ENCODE measurements around the gene CLTCL1. TPM values are rescaled to one million over a fixed set of nuclear protein-coding genes. Genes with fewer than 3 reads are reported as not detected.
A peak's percentile ranks its signal among the peaks of the same experiment; 100 is the strongest.

The CLTCL1 gene
- total and polyA plus RNA-seq, 9 of the 15 experiments (the other 6 are each of a cell fraction or from before 2014, with no cell fraction given): 1.1 to 11.7 (median 5.0) TPM

GRCh38 chr22:19178065-19178656 lies 113.4 kb downstream of the CLTCL1 start (continued):
- peak; percentile 87; the same call in 1 of the 2 replicates for TF ChIP-seq ZNF444 (CRISPR knock-in tag; IDR thresholded peaks at IDR 0.05)
- TF ChIP-seq ZNF232 (CRISPR knock-in tag; IDR thresholded peaks at IDR 0.05): no peak
- TF ChIP-seq MXD1 (CRISPR knock-in tag; IDR thresholded peaks at IDR 0.05; ENCODE audit: borderline replicate concordance, poor library complexity, severe bottlenecking): peak; percentile 63
- no peak for TF ChIP-seq NFATC3 (IDR thresholded peaks at IDR 0.05)
- TF ChIP-seq ZNF133 (CRISPR knock-in tag; IDR thresholded peaks at IDR 0.05): peak; percentile 83; the same call in 1 of the 2 replicates
- TF ChIP-seq ZBTB17 (CRISPR knock-in tag; IDR thresholded peaks at IDR 0.05): 0 out of 2 replicates have a peak, but pooled peaks have one; percentile 66
- TF ChIP-seq, protein P1, sequence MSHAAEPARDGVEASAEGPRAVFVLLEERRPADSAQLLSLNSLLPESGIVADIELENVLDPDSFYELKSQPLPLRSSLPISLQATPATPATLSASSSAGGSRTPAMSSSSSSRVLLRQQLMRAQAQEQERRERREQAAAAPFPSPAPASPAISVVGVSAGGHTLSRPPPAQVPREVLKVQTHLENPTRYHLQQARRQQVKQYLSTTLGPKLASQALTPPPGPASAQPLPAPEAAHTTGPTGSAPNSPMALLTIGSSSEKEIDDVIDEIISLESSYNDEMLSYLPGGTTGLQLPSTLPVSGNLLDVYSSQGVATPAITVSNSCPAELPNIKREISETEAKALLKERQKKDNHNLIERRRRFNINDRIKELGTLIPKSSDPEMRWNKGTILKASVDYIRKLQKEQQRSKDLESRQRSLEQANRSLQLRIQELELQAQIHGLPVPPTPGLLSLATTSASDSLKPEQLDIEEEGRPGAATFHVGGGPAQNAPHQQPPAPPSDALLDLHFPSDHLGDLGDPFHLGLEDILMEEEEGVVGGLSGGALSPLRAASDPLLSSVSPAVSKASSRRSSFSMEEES (CRISPR knock-in tag; IDR thresholded peaks at IDR 0.05): no peak; the same call in 1 of the 2 replicates
- no peak for TF ChIP-seq MECOM (CRISPR knock-in tag; IDR thresholded peaks at IDR 0.05)
- TF ChIP-seq SRSF9 (IDR thresholded peaks at IDR 0.05; ENCODE audit: borderline replicate concordance, low read depth, low read length): no peak
- no peak for TF ChIP-seq FOXP4 (CRISPR knock-in tag; IDR thresholded peaks at IDR 0.05; ENCODE audit: borderline replicate concordance)
- peak in 1 of 2 experiments; percentile 97; a peak in 2 of 4 replicates for TF ChIP-seq SIN3A (IDR thresholded peaks at IDR 0.05; ENCODE audit: borderline replicate concordance in 2 of 2, control insufficient read depth in 1 of 2, low read depth in 2 of 2, low read length in 2 of 2)
- TF ChIP-seq ZNF57 (CRISPR knock-in tag; IDR thresholded peaks at IDR 0.05): peak; percentile 15; the same call in 1 of the 2 replicates
- TF ChIP-seq HCFC1 (IDR thresholded peaks at IDR 0.05; ENCODE audit: low read depth, low read length): peak; percentile 15
- no peak for TF ChIP-seq CBFB (CRISPR knock-in tag; IDR thresholded peaks at IDR 0.05)
- TF ChIP-seq XRCC4 (IDR thresholded peaks at IDR 0.05; ENCODE audit: extremely low read depth, insufficient read depth, insufficient read length): no peak
- TF ChIP-seq HNRNPLL (IDR thresholded peaks at IDR 0.05; ENCODE audit: low read depth, low read length, poor library complexity, severe bottlenecking): peak; percentile 41
- TF ChIP-seq, protein P2, sequence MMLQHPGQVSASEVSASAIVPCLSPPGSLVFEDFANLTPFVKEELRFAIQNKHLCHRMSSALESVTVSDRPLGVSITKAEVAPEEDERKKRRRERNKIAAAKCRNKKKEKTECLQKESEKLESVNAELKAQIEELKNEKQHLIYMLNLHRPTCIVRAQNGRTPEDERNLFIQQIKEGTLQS (IDR thresholded peaks at IDR 0.05): no peak
- TF ChIP-seq, protein P2 (CRISPR knock-in tag; conservative IDR thresholded peaks at IDR 0.05): peak; percentile 67
- peak; percentile 78 for TF ChIP-seq E2F3 (CRISPR knock-in tag; IDR thresholded peaks at IDR 0.05)
- no peak for TF ChIP-seq ZFP91 (CRISPR knock-in tag; IDR thresholded peaks at IDR 0.05)
- no peak for TF ChIP-seq ZSCAN29 (IDR thresholded peaks at IDR 0.05)
